ENCODE results near the gene ADGRV1. TPM values are rescaled to one million over a fixed set of nuclear protein-coding genes. Genes with fewer than 3 reads are reported as not detected.
"Not testable (repeated sequence)": the region's sequence is repeated elsewhere in the genome, so short reads cannot be mapped to it uniquely, and the experiment has no call there.

Gene ADGRV1
- total RNA-seq, 1 experiment from 2014 or later, result 64.8 TPM

DNA sequence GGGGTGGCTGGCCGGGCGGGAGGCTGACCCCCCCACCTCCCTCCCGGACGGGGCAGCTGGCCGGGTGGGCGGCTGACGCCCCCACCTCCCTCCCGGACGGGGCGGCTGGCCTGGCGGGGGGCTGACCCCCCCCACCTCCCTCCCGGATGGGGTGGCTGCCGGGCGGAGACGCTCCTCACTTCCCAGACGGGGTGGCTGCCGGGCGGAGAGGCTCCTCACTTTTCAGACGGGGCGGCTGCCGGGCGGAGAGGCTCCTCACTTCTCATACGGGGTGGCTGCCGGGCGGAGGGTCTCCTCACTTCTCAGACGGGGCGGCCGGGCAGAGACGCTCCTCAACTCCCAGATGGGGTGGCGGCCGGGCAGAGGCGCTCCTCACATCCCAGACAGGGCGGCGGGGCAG is 37.2 kb downstream of the ADGRV1 start:
- not testable (repeated sequence) for H3K14ac ChIP-seq (ENCODE audit: insufficient read depth, low read length); H3K79me1 ChIP-seq (ENCODE audit: insufficient read depth, low read depth, low read length, poor library complexity, severe bottlenecking); H3K4me3 Mint-ChIP-seq; H3K27ac Mint-ChIP-seq; H3K4me1 Mint-ChIP-seq; H2BK20ac ChIP-seq (ENCODE audit: low read depth, low read length, poor library complexity, severe bottlenecking); H4K8ac ChIP-seq (replicated peaks; ENCODE audit: insufficient read length, low read depth, low read length); H4K5ac ChIP-seq (ENCODE audit: insufficient read length, low read depth, low read length); H3K56ac ChIP-seq (ENCODE audit: insufficient read length, low read depth, low read length); H2AK5ac ChIP-seq (ENCODE audit: insufficient read length, low read length); H4K20me1 ChIP-seq (ENCODE audit: control insufficient read depth, insufficient read depth, insufficient read length); H2BK15ac ChIP-seq (ENCODE audit: low read depth, low read length); H2BK12ac ChIP-seq (ENCODE audit: insufficient read length, low read depth, low read length); H3K4me1 ChIP-seq (ENCODE audit: insufficient read depth, low read length); H3K27me3 ChIP-seq (ENCODE audit: insufficient read depth, low read length); H3T11ph ChIP-seq (ENCODE audit: low read length); H3K27ac ChIP-seq (ENCODE audit: insufficient read length, low read depth, low read length); H3K23ac ChIP-seq (ENCODE audit: insufficient read length, low read depth, low read length); H2BK120ac ChIP-seq (ENCODE audit: low read depth, low read length, poor library complexity, severe bottlenecking); H3K27me3 Mint-ChIP-seq (ENCODE audit: low read depth); H3K4me2 ChIP-seq (ENCODE audit: insufficient read depth, insufficient read length, low read length); H3K4ac ChIP-seq (ENCODE audit: low read depth, low read length); H3K79me2 ChIP-seq (ENCODE audit: insufficient read depth, low read length); H3K18ac ChIP-seq (ENCODE audit: insufficient read length, low read depth, low read length); H2BK5ac ChIP-seq (ENCODE audit: insufficient read length, low read length); H4K91ac ChIP-seq (ENCODE audit: insufficient read length, low read depth, low read length); H3K9ac ChIP-seq (ENCODE audit: extremely low read depth, insufficient read length, low read length); DNase-seq; H3K9me3 ChIP-seq (ENCODE audit: control insufficient read depth, low read depth, low read length); H2AFZ ChIP-seq (ENCODE audit: low read length); H3K23me2 ChIP-seq (ENCODE audit: insufficient read length, low read depth, low read length, poor library complexity, severe bottlenecking)
- Mint-ChIP-seq H3K9me3 (peaks cover 36 to 39% of the 10 kb centered on the region in 2 experiments), H3K36me3 (ENCODE audit: insufficient read depth in 1 of 3, low read depth in 3 of 3) (peaks cover 37 to 52% (median 41%) of the 10 kb centered on the region in 3 experiments)
- no CpG with 5 or more reads among the region's 34 CpGs for WGBS (ENCODE audit: extremely low coverage, insufficient read length, low lambda C conversion rate)

Data from H9 (cell line).